Stimulated activated memory B cell treated with anti-CD40 and anti-IgM and Interleukin-4, amounts not matched to agents 10 μg/mL and 1 μg/mL and 100 μg/mL, for 72 hours (primary cell): ENCODE data around the gene CHD6.

ENCODE experiments used
- ATAC-seq: fragments of 150-1000 bp; cut with Tn5 transposase; 2 replicates; pipeline ENCODE4 v1.10.0; 2021
- H3K27ac Mint-ChIP-seq: one replicate; pipeline ENCODE4 v1.8.0; 2022; ENCODE audit warnings: mild to moderate bottlenecking, mixed read lengths
- H3K27me3 Mint-ChIP-seq: one replicate; pipeline ENCODE4 v1.8.0; 2022; ENCODE audit warnings: mixed read lengths
- H3K36me3 Mint-ChIP-seq: one replicate; pipeline ENCODE4 v1.8.0; 2022; ENCODE audit warnings: mixed read lengths
- H3K4me1 Mint-ChIP-seq: one replicate; pipeline ENCODE4 v1.8.0; 2022; ENCODE audit warnings: mixed read lengths
- H3K4me3 Mint-ChIP-seq: one replicate; pipeline ENCODE4 v1.8.0; 2022; ENCODE audit warnings: mild to moderate bottlenecking, moderate library complexity, mixed read lengths
- H3K9me3 Mint-ChIP-seq: one replicate; pipeline ENCODE4 v1.8.0; 2022; ENCODE audit warnings: mixed read lengths

Gene CHD6

GRCh38 chr20:41393705-41394066 lies 224.5 kb downstream of the CHD6 start:
- no peak overlapping the region for H3K27ac Mint-ChIP-seq

DNA sequence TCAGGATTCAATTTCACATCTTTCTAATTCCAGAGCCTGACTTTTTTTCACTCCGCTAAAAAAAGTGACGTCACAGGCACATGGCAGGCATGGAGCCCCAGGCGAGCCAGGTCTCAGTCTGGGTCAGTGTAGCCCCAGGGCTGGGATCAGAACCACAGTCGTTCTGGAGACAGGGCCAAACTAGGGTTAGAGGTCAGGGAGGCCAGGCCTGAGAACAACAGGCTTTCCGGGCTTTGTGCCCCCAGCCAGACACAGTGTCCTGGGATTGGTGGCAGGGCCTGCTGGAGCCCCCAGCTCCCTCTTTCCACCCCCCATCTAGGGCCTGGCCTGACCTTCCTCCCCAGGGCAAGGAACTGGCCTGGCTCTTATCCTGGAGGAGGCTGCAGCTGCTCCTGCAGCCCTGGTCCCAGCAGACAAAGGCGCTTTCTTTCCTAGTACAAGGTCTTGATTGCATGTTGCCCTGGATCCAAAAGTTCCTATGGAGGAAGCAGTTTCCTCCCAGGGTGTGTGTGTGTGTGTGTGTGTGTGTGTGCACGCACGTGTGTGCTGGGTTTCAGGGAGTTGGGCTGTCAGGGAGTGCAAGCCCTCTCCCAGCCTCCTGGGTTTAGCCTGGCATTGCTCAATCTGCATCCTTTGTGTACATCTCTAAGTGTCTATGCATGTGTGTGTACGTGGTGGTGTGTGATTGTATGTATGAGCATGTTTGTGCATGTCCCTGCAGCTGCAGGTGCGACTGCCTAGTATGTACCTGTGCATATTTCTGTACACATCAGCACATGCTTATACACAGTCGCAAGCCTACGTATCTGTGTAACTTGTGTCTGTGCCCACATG lies 225.1 kb downstream of the CHD6 start:
- no peaks in the 10 kb centered on the region for H3K27me3 Mint-ChIP-seq
- H3K4me3 Mint-ChIP-seq, result no peak overlapping the region
- no peak for ATAC-seq
- no peaks in the 10 kb centered on the region for H3K4me1 Mint-ChIP-seq
- no peaks in the 10 kb centered on the region for H3K36me3 Mint-ChIP-seq
- H3K9me3 Mint-ChIP-seq, result peaks cover 3% of the 10 kb centered on the region
- H3K27ac Mint-ChIP-seq, result no peak overlapping the region

More at GRCh38 chr20:41393705-41394066, 224.5 kb downstream of the CHD6 start:
- ATAC-seq, result no peak
- Mint-ChIP-seq H3K27me3 (no peaks in the 10 kb centered on the region), H3K36me3 (no peaks in the 10 kb centered on the region), H3K9me3 (peaks cover 3% of the 10 kb centered on the region), H3K4me1 (no peaks in the 10 kb centered on the region), H3K4me3 (no peak overlapping the region)

DNA sequence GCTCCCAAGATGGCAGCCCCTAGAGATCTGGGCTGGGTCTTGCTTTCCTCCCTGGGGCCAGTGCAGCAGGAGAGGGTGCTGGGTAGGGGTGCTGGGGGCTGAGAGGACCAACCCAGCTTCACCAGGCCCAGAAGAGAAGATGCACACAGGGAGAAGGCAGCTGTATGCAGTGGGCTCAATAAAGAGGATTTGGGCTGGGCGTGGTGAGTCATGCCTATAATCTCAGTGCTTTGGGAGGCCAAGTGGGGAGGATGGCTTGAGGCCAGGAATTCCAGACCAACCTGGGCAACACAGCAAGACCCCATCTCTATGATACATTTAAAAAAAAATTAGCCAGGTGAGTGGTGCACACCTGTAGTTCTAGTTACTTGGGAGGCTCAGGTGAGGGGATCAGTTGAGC lies 225.9 kb downstream of the CHD6 start:
- Mint-ChIP-seq H3K9me3 (peaks cover 3% of the 10 kb centered on the region), H3K27ac (no peak overlapping the region), H3K4me3 (no peak overlapping the region), H3K27me3 (no peaks in the 10 kb centered on the region), H3K36me3 (no peaks in the 10 kb centered on the region), H3K4me1 (no peaks in the 10 kb centered on the region)
- ATAC-seq, result no peak

GRCh38 chr20:41391587-41392001 lies 226.6 kb downstream of the CHD6 start:
- Mint-ChIP-seq H3K27me3 (peaks cover under 1% of the 10 kb centered on the region), H3K36me3 (no peaks in the 10 kb centered on the region), H3K4me3 (no peak overlapping the region), H3K9me3 (peaks cover 3% of the 10 kb centered on the region), H3K27ac (no peak overlapping the region), H3K4me1 (no peaks in the 10 kb centered on the region)
- no peak for ATAC-seq

- no peak overlapping the region for H3K27ac Mint-ChIP-seq
- peaks cover 7% of the 10 kb centered on the region for H3K27me3 Mint-ChIP-seq
- no peaks in the 10 kb centered on the region for H3K36me3 Mint-ChIP-seq
- H3K4me1 Mint-ChIP-seq, result no peaks in the 10 kb centered on the region
- H3K9me3 Mint-ChIP-seq, result peaks cover 3% of the 10 kb centered on the region
- H3K4me3 Mint-ChIP-seq, result no peak overlapping the region
- no peak for ATAC-seq
Observed at GRCh38 chr20:41390889-41391288, 227.3 kb downstream of the CHD6 start.

- Mint-ChIP-seq H3K27me3 (peaks cover 30% of the 10 kb centered on the region), H3K36me3 (no peaks in the 10 kb centered on the region), H3K9me3 (peaks cover 5% of the 10 kb centered on the region), H3K4me3 (no peak overlapping the region), H3K27ac (no peak overlapping the region), H3K4me1 (no peaks in the 10 kb centered on the region)
- ATAC-seq, result no peak
Observed at GRCh38 chr20:41387444-41387851, 230.7 kb downstream of the CHD6 start.

- Mint-ChIP-seq H3K27me3 (peaks cover 30% of the 10 kb centered on the region), H3K27ac (no peak overlapping the region), H3K9me3 (peaks cover 5% of the 10 kb centered on the region), H3K4me3 (no peak overlapping the region), H3K36me3 (no peaks in the 10 kb centered on the region), H3K4me1 (no peaks in the 10 kb centered on the region)
- ATAC-seq, result no peak
Observed at GRCh38 chr20:41386502-41387427, 231.4 kb downstream of the CHD6 start.

- ATAC-seq, result no peak
- Mint-ChIP-seq H3K36me3 (no peaks in the 10 kb centered on the region), H3K9me3 (peaks cover 2% of the 10 kb centered on the region), H3K27me3 (peaks cover 51% of the 10 kb centered on the region), H3K27ac (no peak overlapping the region), H3K4me3 (no peak overlapping the region), H3K4me1 (peaks cover 9% of the 10 kb centered on the region)
Observed at GRCh38 chr20:41382791-41383305, 235.3 kb downstream of the CHD6 start.

DNA sequence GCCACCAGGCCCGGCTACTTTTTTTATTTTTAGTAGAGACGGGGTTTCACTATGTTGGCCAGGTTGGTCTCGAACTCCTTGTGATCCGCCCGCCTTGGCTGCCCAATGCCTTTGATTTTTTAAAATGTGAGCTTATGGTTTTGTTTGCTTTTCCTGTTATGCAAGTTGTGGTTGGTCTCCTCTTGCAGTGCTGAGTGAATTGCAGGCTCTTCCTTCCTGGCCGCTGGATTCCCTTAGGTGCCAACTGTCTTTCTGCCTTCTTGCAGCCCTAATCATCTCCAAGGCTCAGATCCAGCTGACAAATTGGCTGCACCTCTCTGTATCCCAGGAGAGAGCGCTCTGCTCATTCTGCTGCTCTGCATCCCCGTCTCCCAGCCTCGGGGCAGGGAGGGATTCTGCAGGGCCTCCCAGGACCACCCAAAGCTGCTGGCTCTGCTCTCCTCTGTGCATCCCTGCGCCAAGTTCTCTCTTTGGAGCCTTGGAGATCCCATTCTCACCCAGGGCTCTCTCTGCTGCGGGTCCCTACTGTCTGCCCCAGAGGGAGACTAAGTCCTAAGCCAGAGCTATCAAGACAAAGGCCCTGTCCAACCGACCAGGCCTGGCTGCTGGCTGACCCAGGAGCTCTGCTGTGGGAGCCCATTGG lies 237.5 kb downstream of the CHD6 start:
- Mint-ChIP-seq H3K4me3 (no peak overlapping the region), H3K4me1 (peaks cover 9% of the 10 kb centered on the region), H3K27ac (no peak overlapping the region), H3K27me3 (peaks cover 64% of the 10 kb centered on the region), H3K9me3 (peaks cover 2% of the 10 kb centered on the region), H3K36me3 (no peaks in the 10 kb centered on the region)
- no peak for ATAC-seq

DNA sequence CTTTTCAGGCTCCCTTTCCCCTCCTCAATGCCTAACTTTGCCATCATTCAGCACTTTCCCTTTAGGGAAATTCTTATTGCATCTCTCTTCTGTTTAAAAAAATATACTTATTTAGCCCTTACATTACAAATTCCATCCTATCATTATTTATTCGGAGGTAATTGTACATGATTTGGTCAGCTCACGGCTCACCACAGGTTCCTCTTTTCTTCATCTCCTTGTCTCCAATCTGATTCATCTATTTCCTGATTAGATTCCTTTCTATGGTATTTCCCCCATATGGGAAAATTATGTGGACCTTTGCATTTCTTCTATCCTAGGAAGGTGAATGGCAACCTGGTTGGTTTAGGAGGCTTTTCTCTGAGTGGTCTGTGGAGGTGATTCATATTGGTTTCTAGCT lies 238.6 kb downstream of the CHD6 start:
- peaks cover 2% of the 10 kb centered on the region for H3K9me3 Mint-ChIP-seq
- H3K27me3 Mint-ChIP-seq, result peaks cover 70% of the 10 kb centered on the region
- no peak for ATAC-seq
- H3K4me3 Mint-ChIP-seq, result no peak overlapping the region
- H3K4me1 Mint-ChIP-seq, result peaks cover 9% of the 10 kb centered on the region
- no peak overlapping the region for H3K27ac Mint-ChIP-seq
- no peaks in the 10 kb centered on the region for H3K36me3 Mint-ChIP-seq

DNA sequence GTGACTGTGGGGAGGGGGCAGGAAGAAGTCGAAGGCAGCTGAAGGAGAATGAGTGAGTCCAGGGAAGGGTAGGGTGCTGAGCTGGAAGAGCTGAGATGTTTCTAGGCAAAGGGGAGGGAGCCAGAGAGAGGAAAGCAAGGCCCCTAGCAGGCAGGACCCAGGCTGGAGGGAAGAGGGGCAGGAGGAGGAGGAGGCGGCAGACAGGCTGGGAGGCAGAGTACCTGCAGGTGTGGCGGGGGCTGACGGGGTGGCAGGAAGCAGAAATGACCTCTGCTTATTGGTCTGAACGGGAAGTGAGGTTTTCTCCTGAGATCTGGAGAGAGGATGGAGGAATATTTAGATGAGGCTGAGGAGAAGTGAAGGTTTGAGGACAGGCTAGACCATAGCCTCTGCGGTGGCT lies 240.9 kb downstream of the CHD6 start:
- H3K9me3 Mint-ChIP-seq, result peaks cover 2% of the 10 kb centered on the region
- H3K27ac Mint-ChIP-seq, result no peak overlapping the region
- H3K4me3 Mint-ChIP-seq, result no peak overlapping the region
- ATAC-seq, result no peak
- peaks cover 74% of the 10 kb centered on the region for H3K27me3 Mint-ChIP-seq
- H3K36me3 Mint-ChIP-seq, result no peaks in the 10 kb centered on the region
- H3K4me1 Mint-ChIP-seq, result peaks cover 9% of the 10 kb centered on the region

DNA sequence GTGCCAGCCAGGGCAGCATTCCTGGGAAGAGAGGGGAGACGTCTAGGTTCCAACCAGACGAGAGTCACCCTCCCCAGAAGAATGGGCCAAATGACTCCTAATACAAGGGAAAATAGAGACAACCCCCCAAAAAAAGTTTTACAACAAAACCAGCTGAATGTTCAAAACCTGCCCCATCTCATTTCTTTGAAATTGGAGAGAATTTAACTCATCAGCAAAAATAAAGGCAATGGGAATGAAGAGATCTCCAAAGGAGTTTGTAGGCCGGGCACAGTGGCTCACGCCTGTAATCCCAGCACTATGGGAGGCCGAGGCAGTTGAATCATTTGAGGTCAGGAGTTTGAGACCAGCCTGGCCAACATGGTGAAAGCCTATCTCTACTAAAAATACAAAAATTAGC lies 241.8 kb downstream of the CHD6 start:
- Mint-ChIP-seq H3K4me3 (no peak overlapping the region), H3K9me3 (peaks cover 3% of the 10 kb centered on the region), H3K4me1 (peaks cover 9% of the 10 kb centered on the region), H3K27me3 (peaks cover 76% of the 10 kb centered on the region), H3K36me3 (peaks cover under 1% of the 10 kb centered on the region), H3K27ac (no peak overlapping the region)
- no peak for ATAC-seq

DNA sequence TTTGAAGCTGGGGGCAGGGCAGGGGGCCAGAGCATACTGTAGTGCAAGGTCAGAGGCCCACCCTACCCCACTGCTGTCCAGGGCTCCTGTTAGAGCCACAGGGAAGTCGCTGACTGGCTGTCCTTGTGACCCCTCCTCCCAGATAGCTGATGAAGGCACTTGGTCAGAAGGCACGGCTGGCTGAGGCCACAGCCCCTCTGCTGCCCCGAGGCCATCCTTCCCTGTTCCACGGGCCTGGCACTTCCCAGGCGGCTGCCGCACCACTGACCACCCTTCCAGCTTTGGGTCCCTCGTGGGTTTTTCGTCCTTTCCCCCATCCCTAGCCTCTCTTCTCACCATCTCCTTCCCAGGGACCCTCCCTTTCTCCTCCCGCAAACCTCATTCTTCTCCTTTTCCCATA lies 242.3 kb downstream of the CHD6 start:
- peaks cover 7% of the 10 kb centered on the region for H3K9me3 Mint-ChIP-seq
- H3K27ac Mint-ChIP-seq, result no peak overlapping the region
- H3K4me3 Mint-ChIP-seq, result no peak overlapping the region
- peaks cover 76% of the 10 kb centered on the region for H3K27me3 Mint-ChIP-seq
- H3K36me3 Mint-ChIP-seq, result peaks cover 5% of the 10 kb centered on the region
- no peak for ATAC-seq
- H3K4me1 Mint-ChIP-seq, result peaks cover 9% of the 10 kb centered on the region

DNA sequence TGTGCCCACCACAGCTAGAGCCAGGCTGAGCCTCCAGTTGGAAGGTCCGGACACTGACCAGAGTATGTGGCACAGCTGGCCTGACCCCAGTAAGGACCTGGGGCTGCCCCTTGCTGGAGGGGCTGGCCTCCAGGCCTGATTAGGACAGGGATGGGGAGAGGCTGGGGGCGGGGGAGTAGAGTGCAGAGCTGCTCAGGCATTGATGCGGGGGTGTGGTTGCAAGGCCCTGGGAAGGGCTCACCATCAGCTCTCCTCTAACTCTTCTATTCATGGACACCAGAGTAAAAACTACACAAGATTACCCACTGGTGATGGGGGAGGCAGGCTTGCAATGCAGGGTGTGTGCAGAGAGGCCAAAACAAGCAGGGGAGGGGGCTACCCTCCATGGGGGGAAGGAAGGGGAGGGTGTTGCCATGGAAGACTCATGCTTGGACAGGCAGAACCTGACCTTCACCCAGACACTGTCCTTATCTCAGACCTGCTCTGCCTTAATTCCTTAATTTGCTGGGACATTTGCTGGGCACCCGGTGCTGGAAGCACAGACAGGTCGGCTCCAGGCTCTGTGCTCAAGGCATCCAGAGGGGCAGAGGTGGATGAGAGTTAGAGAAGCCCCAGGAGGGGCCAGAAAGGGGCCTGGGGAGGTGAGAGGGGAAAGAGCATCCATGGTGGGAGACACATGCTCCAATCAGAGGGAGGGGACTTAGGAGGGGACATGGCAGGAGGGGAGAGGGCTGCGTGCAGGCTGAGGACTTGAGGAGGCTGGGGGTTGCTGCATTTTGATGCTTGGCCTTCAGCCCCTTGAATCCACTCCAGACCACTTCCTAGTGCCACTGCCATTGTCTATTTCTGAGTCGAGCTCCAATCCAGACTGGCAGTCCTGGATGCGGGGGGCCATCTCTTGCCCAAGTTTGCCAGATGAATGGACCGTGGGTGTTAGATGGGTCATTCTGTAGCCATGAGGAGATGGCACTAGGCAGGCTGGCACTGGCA lies 244.0 kb downstream of the CHD6 start:
- ATAC-seq, result no peak
- H3K27me3 Mint-ChIP-seq, result peaks cover 76% of the 10 kb centered on the region
- H3K36me3 Mint-ChIP-seq, result peaks cover 5% of the 10 kb centered on the region

More for the DNA sequence above, 244.0 kb downstream of the CHD6 start:
- H3K27ac Mint-ChIP-seq, result no peak overlapping the region
- H3K4me3 Mint-ChIP-seq, result no peak overlapping the region
- H3K9me3 Mint-ChIP-seq, result peaks cover 7% of the 10 kb centered on the region
- H3K4me1 Mint-ChIP-seq, result peaks cover 5% of the 10 kb centered on the region
